Fibroblast of skin of right quadriceps (primary cell): Measurements from ENCODE around the gene RAC2.
"Not testable (repeated sequence)": the region's sequence is repeated elsewhere in the genome, so short reads cannot be mapped to it uniquely, and the experiment has no call there.

Experiments
- DNase-seq: peaks from one replicate; pipeline ENCODE4 v3.0.0-alpha.2; 2013

The RAC2 gene

DNA sequence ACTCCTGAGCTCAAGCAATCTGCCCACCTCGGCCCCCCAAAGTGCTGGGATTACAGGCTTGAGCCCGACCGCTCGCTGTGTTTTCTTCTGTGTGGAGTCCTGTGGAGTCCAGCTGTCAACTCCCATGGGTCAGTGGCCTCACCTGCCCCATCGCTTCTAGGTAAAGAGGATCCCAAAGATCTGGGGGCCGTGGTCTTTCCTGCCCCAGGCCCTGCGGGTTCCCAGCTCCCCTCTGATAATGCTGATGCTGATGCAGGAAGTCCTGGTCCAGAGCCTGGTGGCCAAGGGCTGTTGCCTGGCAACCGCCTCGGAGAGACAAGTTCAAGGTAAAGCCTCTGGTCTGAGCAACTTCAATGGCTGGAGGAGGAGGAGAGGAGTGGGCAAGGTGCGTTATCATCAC is 41.4 kb downstream of the RAC2 start:
- DNase-seq = no peak

DNA sequence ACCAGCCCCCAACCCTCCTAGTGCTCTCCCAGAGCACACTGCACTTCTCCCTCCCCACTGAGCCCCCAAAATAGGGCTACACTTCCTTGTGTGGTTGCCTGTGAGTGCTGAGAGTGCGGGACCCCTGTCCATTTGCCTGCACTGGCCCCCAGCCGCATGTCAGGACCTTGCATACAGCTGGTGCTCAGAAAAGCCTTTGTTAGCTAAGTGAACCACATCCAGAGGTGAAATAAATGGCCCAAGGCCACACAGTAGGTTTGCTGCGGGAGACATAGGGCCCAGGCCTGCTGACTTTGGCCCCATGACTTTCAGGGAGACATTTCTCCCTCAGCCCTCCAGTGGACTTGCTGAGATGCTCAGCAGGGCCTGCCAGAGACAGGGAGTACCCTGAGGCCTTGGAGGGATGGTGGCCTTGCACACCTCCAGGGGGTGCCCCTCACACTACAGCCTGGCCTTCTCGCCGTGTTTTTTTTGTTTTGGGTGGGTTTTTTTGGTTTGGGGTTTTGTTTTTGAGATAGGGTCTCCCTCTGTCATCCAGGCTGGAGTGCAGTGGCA is 42.0 kb downstream of the RAC2 start:
- DNase-seq = no peak

DNA sequence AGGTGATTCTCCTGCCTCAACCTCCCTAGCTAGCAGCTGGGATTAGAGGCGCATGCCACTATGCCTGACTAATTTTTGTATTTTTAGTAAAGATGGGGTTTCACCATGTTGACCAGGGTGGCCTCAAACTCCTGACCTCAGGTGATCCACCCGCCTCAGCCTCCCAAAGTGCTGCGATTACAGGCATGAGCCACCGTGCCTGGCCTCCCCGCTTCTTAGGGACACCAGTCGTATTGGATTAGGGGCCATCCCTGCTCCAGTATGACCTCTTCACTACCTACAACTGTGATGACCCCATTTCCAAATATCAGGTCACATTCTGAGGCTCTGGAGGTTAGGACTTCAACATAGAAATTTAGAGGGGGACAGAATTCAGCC is 42.6 kb downstream of the RAC2 start:
- not testable (repeated sequence) for DNase-seq

DNA sequence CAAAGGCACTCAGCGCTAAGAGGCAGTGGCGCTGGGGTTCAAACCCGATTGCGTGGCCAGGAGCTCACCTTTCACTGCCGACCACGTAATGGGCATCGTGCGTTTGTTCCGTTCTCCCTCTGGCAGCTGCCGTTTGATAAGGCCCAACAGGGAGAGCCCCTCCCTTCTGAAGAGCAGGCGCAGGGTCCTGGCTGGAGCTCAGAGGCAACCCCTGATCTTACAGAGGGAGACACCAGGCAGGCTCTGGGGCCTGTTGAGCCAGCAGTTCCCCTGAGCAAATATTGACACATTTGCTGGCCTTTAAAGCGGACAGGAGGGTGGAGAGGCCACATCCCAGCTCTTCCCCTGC is 44.3 kb downstream of the RAC2 start:
- DNase-seq = no peak

DNA sequence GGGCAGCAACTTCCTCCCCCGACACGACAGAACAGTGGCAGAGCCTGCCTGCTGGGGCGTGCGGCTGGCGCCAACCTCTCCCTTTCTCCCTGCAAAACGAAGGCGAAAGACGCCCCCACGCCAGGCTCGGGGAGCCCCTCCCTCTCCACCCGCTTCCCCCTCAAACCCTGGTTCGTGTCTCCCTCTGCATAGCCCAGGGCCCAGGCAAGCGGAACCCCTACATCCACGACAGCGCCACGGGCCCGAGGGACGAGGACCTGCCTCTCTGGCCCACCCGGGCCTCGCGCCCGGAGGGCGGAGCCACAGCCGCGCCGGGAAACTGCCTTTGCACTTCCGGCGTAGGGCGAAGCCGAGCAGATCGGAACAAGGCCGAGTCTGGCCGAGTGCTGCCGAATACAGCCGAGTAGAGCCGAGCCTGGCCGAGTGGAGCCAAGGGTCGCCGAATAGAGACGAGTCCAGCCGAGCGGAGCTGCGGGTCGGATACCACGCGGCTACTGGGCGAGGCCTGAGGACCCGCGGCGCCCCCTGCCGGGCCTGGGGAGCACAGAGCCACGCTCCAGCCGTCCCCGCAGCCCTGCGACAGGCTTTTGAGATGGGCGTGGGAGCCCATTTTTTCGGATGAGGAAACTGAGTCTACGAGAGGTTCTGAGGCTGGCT is 44.8 kb downstream of the RAC2 start:
- peak; percentile 97 for DNase-seq

DNA sequence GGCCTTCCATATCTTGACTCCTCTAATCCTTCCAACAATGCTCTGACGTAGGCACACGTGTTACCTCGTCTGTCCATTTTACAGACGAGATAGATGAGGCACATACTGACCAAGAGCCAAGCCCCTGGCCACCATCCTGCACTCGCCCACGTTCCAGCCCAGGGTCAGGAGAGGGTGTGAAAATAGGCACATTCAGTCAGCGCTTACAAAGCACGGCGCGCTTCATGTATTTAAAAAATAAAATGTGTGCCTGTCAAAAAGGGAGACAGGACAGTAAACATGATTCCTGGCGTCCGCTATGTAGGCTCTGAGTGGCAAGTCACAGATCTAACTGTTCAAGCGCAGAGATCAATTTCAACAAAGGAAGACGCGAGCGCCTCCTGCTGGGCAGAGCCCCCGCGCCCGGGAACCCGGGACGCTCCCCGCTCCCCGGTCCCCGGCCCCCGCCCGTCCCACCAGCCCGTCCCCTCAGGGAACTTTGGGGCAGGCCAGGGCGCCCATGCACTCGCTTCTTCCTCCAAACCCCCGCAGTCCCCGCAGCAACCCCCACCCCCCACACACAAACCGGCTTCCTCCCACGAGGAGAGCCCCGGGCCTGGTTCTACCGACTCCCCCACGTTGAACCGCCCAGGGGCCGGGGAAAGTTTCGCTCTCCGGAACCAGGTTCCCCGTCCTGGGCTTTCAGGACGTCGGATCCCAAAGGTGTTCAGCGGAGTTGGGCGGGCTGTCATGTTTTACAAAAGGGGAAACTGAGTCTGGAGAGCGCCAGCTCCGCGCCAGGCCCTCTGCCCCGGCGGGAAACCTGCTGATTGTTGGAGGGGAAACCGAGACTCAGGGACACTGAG is 45.6 kb downstream of the RAC2 start:
- peak; percentile 72 for DNase-seq

DNA sequence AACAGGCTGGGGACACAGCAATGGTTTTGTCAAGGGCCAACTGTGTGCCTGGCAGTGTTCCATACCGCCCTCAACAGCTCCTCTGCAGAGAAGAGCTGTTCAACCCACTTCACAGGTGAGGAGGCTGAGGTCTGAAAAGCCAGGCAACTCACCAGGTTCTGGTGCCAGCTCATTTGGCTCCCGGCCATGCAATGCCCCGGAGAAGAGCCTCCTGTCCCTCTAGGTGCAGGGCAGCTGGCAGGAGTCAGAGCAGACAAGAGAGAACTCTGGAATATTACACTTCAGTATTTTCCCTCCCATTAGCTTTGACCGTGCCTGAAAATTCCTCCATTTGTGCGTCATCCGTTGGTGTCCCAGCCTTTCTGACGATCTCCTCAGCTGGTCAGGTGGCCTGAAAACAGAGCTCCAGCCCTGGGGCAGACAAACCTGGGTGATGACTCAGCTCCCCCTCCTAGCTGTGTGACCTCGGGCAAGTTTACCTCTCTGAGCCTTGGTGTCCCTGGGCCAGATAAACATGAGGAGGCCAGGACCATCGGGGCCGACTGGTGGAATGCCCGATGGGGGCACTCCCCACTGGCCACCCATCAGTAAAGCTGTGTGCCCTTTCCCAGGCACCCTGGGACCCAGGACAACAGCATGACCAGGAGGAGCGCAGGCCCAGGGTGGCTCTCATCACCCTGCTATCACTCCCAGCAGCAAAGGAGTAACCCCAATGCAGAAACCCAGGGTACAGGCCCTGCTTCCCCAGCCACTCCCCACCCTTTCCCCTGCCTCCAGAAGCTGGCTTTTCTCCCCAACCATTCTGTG is 46.4 kb downstream of the RAC2 start:
- DNase-seq = peak; percentile 30

DNA sequence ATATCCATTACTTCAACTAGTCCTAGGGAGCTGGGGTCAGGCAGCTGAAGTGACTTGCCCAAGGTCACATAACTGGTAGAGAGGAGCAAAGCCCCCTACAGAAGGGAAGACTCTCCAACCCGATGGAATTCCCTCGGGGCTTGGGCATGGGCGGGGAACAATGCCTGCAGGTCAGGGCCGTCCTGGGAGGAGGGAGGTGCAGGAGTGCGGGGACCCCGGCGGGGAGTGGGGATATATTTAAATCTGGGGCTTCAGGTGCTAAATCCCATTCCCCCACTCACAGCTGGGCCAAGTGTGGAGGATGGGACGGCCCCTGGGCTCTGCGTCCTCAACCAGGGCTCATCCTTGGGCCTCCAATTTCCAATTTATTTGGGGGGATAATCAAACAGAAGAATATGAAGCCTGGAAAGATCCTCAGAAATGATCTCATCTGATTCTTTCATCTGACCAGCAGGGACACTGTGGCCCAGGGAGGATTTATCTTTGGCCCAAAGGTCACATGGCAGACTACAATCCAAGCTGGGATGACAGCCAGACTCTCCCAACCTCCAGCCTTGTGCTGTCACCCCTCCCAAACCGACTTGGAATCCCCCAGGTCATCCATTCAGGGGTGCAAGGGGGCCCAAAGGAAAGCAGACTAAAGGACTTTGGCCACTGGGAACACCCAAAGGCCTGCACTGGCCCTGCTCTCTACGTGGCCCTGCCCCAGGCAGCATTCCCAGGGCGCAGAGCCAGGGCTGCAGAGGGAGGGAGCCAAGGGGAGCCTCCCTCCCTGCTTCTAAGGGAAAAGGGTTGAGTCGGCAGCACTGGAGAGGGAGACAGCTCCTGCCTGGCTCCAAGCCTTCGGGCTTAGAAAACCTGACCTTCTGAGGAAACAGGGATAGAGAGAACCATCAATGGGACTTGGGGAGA is 47.3 kb downstream of the RAC2 start:
- peak; percentile 70 for DNase-seq

DNA sequence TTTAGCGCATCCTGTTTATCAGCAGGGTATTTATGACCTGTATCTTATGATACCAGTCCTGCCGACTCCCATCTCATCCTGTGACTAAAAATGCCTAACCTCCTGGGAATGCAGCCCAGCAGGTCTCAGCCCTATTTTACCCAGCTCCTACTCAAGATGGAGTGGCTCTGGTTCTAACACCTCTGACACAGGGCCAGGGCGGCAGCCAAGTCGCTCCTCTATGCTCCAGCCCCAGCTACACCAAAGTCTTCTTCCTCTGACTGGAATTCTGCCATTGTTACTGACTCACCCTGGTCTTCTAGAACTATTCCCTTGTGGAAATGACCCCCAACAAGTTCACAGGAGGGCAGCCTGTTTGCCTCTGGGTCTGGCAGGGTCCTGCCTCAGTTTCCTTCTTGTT is 48.1 kb downstream of the RAC2 start:
- DNase-seq = peak; percentile 22

DNA sequence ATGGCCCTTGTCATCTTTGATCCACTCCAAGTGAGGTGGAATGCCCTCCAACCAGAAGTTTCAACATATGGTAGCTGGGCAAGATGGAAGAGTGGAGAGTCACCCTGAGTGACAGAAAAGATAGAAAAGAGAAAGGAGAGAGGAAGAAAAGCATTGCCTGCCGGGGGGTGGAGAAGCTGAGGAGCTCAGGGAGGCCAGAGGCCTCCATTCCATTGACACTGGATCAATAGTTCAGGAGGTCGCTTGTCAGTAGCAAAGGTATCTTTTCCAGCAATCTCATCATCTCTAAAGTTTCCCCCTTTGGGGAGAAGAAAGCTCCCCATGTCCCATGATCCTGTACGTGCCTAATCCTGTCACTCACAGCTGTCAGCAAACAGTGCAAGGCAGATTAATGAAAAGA is 49.3 kb downstream of the RAC2 start:
- DNase-seq = no peak

DNA sequence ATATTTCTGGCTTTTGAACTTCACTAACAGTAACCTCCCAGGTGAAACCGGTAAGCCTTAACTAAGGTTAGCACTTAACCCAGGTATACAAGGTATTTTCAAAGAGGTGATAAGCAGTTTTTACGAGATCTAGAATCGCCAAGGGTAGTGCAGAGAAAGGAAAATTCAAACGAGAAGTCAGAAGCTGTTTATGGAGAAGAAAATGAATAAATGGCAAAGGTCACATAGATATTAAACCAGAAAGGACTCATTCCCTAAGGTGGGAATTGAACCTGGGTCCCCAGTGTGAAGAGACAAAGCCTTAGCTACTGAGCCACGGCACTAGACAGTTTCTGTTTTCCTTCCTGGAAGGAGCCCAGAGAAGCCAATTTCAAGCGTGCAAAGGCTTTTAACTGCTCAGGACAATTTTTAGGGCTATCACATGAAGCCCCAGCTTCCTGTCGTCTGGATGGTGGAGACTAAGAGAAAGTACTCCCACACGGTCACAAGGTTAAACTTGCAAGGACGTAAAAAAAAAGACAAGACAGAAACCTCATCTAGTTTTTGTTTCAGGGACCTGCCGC is 50.4 kb downstream of the RAC2 start:
- DNase-seq = peak; percentile 44

DNA sequence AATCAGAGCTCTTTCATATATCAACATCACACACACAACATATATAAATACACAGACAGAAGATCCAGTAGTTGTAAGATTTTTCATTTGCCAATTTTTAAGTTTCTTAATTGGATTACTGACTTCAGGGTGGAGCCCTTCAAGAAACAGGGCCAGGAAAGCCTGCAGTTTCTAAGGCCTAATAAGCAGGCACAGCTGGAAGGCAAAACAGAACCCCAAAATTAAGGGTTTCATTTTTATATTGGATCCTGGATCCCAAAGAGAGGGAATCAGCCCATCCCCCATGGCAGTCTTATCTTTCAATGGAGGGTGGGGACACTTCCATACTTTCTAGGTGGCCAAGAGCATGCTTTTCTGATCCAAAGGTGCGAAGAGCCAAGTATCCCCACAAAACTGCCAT is 51.3 kb downstream of the RAC2 start:
- no peak for DNase-seq

DNA sequence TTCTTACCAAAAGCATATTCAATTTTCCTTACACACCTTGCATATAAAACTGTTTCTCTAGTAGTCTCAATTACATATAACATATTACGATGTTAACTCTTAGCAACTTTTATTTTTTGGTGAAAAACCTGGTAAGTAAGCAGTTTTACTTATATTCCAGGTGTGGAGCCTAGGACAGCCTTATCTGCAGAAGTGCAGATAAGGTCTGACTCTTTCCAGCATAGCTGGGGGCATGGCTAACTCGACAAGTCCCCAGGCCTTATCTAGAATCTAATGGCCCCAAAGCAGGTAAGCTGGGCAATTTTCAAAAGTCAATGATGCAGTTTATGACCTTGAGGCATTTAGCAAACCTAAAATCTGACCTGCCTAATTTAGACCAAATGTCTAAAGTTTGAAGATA is 51.9 kb downstream of the RAC2 start:
- no peak for DNase-seq

DNA sequence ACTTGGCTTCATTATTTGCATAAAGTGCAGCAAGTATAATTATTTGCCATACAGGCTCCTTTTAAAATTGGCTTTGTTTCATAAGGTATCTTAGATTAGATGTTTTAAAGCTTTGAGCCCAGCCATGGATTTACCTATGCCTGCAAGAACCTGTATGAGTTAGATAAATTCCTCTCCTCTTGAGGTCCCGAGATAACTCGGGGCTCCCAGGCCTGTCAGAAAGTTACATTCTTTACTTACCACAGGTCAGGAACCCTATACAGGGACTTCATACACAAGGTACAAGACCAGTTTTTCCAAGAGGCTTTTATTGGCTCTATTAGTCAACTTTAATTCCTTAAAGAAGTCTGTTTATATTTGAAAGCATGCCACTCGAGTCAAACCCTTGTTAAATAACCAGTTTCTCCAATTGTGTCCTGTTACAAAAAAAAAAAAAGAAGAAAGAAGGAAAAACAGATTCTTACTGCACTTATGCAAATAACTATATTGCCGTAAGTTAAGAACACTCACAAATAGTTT is 53.7 kb downstream of the RAC2 start:
- DNase-seq = no peak

DNA sequence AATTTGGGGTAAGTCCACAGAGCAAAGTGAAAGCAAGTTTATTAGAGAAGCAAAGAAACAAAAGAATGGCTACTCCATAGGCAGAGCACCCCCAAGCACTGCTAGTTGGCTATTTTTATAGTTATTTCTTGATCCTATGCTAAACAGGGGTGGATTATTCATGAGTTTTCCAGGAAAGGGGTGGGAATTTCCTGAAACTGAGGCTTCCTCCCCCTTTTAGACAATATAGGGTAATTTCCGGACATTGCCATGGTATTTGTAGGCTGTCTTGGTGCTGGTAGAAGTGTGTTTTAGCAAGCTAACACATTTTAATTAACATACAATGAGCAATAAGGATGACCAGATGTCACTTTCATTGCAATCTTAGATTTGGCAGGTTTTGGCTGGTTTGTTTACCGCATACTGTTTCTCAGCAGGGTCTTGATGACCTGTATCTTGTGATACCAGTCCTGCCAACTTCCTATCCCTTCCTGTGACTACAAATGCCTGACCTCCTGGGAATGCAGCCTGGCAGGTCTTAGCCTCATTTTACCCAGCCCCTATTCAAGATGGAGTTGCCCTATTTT is 55.1 kb downstream of the RAC2 start:
- DNase-seq = peak; percentile 73

DNA sequence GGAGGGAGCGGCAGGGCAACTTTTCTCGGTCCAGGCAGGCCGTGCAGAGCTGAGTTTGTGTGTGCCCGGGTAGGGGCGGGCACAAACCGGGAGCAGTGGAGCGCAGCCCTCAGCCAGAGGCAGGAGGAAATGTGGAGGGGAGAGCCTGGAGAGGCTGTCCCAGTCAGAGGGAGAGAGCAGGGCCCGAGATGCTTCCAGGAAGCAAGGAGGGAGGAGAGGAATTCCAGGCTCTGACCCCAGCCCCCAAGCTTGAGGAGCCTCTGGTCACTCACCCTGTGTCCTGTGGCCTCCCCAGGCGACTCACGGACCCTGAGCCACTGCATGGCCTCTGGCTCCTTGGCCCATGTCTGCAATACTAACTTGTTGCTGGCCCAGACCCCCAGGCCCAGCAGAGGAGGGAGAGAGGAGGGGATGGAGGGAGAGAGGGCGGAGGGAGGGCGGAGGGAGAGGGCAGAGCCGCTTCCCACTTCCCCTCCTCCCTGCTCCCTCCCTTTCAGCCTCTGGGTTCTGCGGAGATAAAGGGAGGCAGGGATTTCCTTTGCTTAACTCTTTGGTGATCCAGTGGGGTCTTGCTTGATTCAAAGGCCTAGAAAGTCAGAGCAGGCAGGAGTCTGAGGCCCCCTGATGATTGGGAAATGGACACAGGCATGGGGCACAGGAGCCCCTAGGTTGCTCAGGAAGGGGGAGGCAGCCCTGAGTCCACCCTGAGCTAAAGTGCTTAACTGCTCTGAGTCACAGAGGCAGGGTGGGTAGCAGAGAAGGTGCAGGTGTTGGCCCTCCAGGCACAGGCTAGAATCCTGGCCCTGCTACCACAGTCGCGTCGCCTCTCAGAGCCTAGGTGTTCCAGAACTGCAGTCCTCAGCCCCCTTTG is 55.9 kb downstream of the RAC2 start, which contains the start of gene C1QTNF6:
TSS of gene C1QTNF6 (minus strand) at position 357 of the 871 bp plus-strand sequence. CDS start at position 323, 34 bp downstream.
- peak; percentile 72 for DNase-seq

DNA sequence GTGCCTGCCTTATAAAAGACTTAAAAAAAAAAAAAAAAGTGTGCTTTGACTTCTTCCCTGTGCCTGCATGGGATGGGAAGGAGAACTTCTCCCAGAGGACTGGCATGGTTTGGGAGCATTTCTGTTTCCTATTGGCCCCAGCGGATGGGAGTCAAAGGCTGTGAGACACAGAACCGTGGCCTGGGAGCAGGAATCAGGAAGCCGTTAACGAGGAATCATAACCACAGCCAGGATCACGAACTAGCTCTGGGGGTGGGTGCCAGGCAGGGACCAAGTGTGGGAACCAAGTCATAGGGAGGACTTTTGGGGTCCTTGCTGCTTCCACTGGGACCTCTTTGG is 56.5 kb downstream of the RAC2 start:
- DNase-seq = peak; percentile 63

DNA sequence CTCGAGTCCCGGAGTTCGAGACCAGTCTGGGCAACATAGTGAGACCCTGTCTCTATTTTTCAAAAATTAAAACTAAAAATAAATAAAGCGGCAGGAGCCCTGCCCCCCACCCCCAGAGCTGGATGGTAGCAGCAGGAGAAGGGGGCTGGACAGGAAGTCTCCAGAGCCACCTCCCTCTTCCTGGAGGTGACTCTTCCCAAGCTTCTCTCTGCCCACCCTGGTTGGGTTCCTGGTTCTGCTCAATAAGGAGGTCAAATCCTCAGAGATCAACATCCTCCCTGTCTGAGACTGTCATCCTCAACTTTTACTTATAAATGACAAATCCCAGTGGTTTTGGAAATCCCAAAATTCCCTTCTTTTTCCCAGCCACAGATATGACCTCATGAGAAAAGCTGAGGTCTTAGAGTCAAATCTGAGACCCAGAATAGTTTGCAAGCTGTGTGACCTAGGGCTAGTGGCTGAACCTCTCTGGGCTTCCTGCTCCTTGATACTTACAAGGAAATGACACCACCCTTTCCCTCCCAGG is 57.0 kb downstream of the RAC2 start:
- DNase-seq = peak; percentile 39

DNA sequence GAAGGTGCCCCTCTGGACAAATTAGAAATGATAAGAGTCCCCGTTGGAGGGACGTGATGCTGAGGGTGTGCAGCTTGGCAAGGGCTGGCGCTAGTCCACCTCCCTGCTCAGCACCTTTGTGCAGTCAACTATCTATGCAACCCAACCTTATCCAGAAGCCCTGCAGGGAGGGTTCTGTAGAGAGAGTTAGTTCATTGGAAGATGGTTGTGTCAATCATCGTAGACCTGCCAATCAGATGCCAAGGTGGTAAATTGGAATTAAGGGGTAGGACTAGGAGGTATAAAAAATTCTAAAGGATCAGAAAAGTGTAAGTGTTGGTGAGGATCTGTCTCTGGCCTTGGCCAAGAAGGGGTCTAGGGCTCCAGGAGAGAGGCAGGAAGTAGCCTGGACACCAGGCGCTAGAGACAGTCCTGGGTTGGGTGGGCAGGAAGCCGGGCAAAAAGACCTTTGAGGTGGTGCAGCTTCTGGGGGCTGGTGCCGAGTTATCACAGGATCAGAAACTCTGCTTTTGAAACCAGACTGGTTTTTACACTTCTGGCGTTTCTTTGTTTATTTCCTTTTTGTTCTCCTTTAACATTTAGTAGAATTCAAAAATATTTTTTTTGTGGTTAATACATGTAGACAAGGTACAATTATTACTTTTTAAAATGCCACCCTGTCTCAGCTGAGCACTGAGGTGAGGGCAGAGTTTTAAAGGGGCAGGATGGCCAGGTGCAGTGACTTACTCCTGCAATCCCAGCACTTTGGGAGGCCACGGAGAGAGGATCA is 57.7 kb downstream of the RAC2 start:
- peak; percentile 86 for DNase-seq
